RWPE1 (cell line): ENCODE results near the gene MYO7A.

ENCODE experiments used
- CTCF ChIA-PET: fragments of 350-600 bp; sonication (Branson Sonifier 250); formaldehyde crosslinking; extraction: SDS; loops from one replicate; lab custom pipeline; 2021; lab: Yijun Ruan, JAX
- POLR2A ChIA-PET: fragments of 400-600 bp; formaldehyde crosslinking; extraction: SDS; loops from one replicate; lab custom pipeline; 2020; ENCODE audit warnings: antibody characterized with exemption; ENCODE audit not compliant: low non-redundant PET; lab: Yijun Ruan, JAX
- DNase-seq: peaks from one replicate; pipeline ENCODE4 v3.0.0; 2012; ENCODE audit warnings: low spot score
- H3K27ac ChIP-seq: fragments of 450-650 bp; 2 replicates; pipeline ENCODE4 v1.5.1; 2017
- TF ChIP-seq, protein P1 (sequence below): fragments of 450-650 bp; conservative IDR thresholded peaks from 2 replicates; pipeline ENCODE4 v1.5.1; 2017; ENCODE audit warnings: low read depth, mild to moderate bottlenecking

MYO7A gene

GRCh38 chr11:77135069-77135468, 7.0 kb downstream of the MYO7A start:
- H3K27ac ChIP-seq: no peak overlapping the region
- TF ChIP-seq, protein P1, sequence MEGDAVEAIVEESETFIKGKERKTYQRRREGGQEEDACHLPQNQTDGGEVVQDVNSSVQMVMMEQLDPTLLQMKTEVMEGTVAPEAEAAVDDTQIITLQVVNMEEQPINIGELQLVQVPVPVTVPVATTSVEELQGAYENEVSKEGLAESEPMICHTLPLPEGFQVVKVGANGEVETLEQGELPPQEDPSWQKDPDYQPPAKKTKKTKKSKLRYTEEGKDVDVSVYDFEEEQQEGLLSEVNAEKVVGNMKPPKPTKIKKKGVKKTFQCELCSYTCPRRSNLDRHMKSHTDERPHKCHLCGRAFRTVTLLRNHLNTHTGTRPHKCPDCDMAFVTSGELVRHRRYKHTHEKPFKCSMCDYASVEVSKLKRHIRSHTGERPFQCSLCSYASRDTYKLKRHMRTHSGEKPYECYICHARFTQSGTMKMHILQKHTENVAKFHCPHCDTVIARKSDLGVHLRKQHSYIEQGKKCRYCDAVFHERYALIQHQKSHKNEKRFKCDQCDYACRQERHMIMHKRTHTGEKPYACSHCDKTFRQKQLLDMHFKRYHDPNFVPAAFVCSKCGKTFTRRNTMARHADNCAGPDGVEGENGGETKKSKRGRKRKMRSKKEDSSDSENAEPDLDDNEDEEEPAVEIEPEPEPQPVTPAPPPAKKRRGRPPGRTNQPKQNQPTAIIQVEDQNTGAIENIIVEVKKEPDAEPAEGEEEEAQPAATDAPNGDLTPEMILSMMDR: no peak
- DNase-seq: no peak
- CTCF ChIA-PET: interaction anchor here (1.2 kb wide), 1 partner anchor 8 kb away, joined by 4 read pairs; no protein-coding TSS in a partner anchor
- POLR2A ChIA-PET: no interaction called here

DNA sequence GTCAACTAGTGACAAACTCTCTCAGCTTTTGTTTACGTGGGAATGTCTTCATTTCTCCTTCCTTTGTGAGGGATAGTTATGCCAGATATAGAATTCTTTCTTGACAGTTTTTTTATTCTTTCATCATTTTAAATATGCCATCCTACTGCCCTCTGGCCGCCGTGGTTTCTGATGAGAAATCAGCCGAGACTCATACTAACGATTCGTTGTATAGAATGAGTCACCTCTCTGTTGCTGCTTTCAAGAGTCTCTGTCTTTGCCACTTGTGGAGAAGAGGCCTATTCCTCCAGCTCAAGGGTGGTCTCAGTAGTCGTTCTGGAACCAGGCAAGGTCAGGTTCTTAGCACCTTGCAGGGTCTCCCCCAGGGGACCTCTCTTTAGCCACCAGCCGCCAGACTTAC, 8.0 kb downstream of the MYO7A start:
- TF ChIP-seq, protein P1: no peak
- H3K27ac ChIP-seq: no peak overlapping the region
- ChIA-PET CTCF (interaction anchor here (0.7 to 1.2 kb wide), 2 partner anchors 9 to 63 kb away, joined by 3 to 4 read pairs; no protein-coding TSS in a partner anchor), POLR2A (no interaction called here)
- peak; percentile 16 for DNase-seq

DNA sequence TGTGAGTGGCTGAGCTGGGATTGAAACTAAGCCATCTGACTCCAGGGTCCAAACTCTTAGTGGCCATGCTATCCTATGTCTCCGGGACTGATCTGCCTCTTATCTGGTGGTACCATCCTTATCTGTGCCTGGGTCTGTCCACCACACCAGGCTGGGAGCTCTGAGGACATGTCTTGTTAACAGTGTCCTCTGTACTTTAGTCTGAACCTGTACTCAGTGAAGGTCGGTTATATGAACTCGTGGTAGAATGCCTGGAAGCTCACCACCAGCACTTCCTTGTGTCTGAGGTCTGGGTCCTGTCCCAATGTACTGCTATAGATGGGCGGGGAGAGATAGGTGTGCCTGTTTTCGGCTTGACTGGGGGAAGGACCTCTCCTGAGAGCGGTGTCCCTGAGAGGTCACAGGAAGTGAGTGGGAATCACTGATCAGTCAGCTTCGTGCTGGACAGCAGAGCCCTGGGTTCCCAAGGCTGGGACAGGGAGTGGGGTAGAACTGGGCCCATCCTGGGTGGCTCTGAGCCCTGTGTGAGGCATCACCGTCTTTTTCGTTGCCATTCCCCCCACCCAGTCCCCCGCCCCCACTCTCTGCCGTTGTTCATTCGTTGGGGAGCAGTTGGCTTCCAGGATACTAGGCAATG, 8.9 kb downstream of the MYO7A start:
- H3K27ac ChIP-seq: no peak overlapping the region
- TF ChIP-seq, protein P1: no peak
- no peak for DNase-seq
- ChIA-PET POLR2A (no interaction called here), CTCF (interaction anchor here (0.7 kb wide), 1 partner anchor 63 kb away, joined by 3 read pairs; no protein-coding TSS in a partner anchor)

- CTCF ChIA-PET: interaction anchor here (0.6 kb wide), 1 partner anchor 311 kb away, joined by 3 read pairs; no protein-coding TSS in a partner anchor
- POLR2A ChIA-PET: no interaction called here
- H3K27ac ChIP-seq: no peak overlapping the region
- DNase-seq: no peak
- TF ChIP-seq, protein P1: no peak
These were observed 9.4 kb downstream of the MYO7A start for GRCh38 chr11:77137421-77137820.

DNA sequence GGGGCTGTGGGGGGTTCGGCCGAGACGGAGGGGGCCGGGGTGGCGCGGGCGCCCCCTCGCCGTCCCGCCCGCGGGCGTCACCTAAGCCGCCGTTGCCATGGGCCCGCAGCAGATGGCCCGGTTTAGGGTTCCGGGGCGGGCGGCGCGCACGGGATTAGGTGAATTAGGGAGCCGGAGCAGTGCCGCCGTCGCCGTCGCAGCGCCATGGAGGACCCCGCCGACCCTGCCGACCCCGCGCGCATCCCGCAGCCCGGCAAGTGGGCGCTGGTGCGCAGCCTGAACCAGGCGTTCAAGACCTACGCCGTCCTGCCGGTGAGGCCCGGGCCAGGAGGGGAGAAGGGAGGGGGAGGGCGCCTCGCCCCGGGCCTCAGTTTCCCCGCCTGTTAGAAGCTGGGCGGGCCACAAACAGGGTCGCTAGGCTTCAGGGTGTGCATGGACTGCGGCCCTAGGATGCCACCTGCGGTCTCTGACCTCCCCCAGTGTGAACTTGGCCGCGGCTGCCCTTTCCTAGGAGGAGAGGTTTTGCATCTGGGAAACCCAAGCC, 10.1 kb downstream of the MYO7A start:
- no peak for DNase-seq
- no peak overlapping the region for H3K27ac ChIP-seq
- ChIA-PET CTCF (interaction anchor here (0.6 kb wide), 1 partner anchor 312 kb away, joined by 3 read pairs; no protein-coding TSS in a partner anchor), POLR2A (no interaction called here)
- TF ChIP-seq, protein P1: no peak

GRCh38 chr11:77139201-77139600, 11.2 kb downstream of the MYO7A start:
- ChIA-PET POLR2A (no interaction called here), CTCF (interaction anchor here (1.6 kb wide), 1 partner anchor 12 kb away, joined by 4 read pairs; the partner anchor contains the start of gene MYO7A)
- TF ChIP-seq, protein P1: no peak
- no peak overlapping the region for H3K27ac ChIP-seq
- DNase-seq: no peak
